ENCODE results near the gene ST7.

GRCh38 chr7:117036836-117037235, 83.5 kb downstream of the ST7 start:
- TF ChIP-seq, protein P1, sequence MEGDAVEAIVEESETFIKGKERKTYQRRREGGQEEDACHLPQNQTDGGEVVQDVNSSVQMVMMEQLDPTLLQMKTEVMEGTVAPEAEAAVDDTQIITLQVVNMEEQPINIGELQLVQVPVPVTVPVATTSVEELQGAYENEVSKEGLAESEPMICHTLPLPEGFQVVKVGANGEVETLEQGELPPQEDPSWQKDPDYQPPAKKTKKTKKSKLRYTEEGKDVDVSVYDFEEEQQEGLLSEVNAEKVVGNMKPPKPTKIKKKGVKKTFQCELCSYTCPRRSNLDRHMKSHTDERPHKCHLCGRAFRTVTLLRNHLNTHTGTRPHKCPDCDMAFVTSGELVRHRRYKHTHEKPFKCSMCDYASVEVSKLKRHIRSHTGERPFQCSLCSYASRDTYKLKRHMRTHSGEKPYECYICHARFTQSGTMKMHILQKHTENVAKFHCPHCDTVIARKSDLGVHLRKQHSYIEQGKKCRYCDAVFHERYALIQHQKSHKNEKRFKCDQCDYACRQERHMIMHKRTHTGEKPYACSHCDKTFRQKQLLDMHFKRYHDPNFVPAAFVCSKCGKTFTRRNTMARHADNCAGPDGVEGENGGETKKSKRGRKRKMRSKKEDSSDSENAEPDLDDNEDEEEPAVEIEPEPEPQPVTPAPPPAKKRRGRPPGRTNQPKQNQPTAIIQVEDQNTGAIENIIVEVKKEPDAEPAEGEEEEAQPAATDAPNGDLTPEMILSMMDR (IDR thresholded peaks at IDR 0.05): no peak
- TF ChIP-seq, protein P2, sequence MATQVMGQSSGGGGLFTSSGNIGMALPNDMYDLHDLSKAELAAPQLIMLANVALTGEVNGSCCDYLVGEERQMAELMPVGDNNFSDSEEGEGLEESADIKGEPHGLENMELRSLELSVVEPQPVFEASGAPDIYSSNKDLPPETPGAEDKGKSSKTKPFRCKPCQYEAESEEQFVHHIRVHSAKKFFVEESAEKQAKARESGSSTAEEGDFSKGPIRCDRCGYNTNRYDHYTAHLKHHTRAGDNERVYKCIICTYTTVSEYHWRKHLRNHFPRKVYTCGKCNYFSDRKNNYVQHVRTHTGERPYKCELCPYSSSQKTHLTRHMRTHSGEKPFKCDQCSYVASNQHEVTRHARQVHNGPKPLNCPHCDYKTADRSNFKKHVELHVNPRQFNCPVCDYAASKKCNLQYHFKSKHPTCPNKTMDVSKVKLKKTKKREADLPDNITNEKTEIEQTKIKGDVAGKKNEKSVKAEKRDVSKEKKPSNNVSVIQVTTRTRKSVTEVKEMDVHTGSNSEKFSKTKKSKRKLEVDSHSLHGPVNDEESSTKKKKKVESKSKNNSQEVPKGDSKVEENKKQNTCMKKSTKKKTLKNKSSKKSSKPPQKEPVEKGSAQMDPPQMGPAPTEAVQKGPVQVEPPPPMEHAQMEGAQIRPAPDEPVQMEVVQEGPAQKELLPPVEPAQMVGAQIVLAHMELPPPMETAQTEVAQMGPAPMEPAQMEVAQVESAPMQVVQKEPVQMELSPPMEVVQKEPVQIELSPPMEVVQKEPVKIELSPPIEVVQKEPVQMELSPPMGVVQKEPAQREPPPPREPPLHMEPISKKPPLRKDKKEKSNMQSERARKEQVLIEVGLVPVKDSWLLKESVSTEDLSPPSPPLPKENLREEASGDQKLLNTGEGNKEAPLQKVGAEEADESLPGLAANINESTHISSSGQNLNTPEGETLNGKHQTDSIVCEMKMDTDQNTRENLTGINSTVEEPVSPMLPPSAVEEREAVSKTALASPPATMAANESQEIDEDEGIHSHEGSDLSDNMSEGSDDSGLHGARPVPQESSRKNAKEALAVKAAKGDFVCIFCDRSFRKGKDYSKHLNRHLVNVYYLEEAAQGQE (IDR thresholded peaks at IDR 0.05; ENCODE audit: insufficient read depth in 1 of 2, low read depth in 2 of 2, low read length in 1 of 2): no peak
- TF ChIP-seq POLR2AphosphoS5 (IDR thresholded peaks at IDR 0.05; ENCODE audit: low read depth, low read length) (no peak), TCF7L2 (IDR thresholded peaks at IDR 0.05; ENCODE audit: low read depth, low read length) (no peak), SIN3A (IDR thresholded peaks at IDR 0.05; ENCODE audit: borderline replicate concordance, insufficient read depth, low read depth, low read length) (no peak)

Data from Panc1 (cell line).